Left renal cortex interstitium (tissue), 4 donors: ENCODE results near the gene POU3F3. TPM values are rescaled to one million over a fixed set of nuclear protein-coding genes. Genes with fewer than 3 reads are reported as not detected.

Experiments used
- DNase-seq, 4 donors: peaks; one replicate each; pipeline ENCODE4 v3.0.0-alpha.2; 2013; ENCODE audit warnings: low read depth in 4 of 4, low spot score in 2 of 4, missing footprints in 1 of 4
- polyA plus RNA-seq, 4 donors: library from polyadenylated mRNA; unstranded; fragments of 120-200 nt; gene quantifications; one replicate each; pipeline ENCODE4 v1.2.1, GENCODE V29; 2013; ENCODE audit not compliant: insufficient read length in 4 of 4

Gene POU3F3
- polyA plus RNA-seq, 4 donors = 85.2 to 106 (median 102) TPM

- no peak for DNase-seq
Observed at GRCh38 chr2:104846786-104847585, 6.9 kb upstream of the POU3F3 start.

- no peak for DNase-seq
Observed at GRCh38 chr2:104847586-104848160, 6.2 kb upstream of the POU3F3 start.

GRCh38 chr2:104848526-104848925, 5.4 kb upstream of the POU3F3 start:
- DNase-seq = no peak

GRCh38 chr2:104849101-104849500, 4.8 kb upstream of the POU3F3 start:
- DNase-seq = no peak

GRCh38 chr2:104849618-104850141, 4.2 kb upstream of the POU3F3 start:
- DNase-seq = no peak

GRCh38 chr2:104850361-104851290, 3.3 kb upstream of the POU3F3 start:
- DNase-seq = no peak

GRCh38 chr2:104851291-104852089, 2.4 kb upstream of the POU3F3 start:
- no peak for DNase-seq

GRCh38 chr2:104852090-104852666, 1.7 kb upstream of the POU3F3 start:
- DNase-seq = no peak

- DNase-seq = no peak
Observed at GRCh38 chr2:104854498-104855220, 744 bp downstream of the POU3F3 start.

GRCh38 chr2:104855221-104856085, 1.5 kb downstream of the POU3F3 start:
- DNase-seq = no peak

GRCh38 chr2:104856086-104856972, 2.4 kb downstream of the POU3F3 start:
- DNase-seq = no peak

GRCh38 chr2:104856973-104857261, 3.0 kb downstream of the POU3F3 start:
- DNase-seq = no peak

GRCh38 chr2:104857262-104858005, 3.5 kb downstream of the POU3F3 start:
- DNase-seq = no peak

GRCh38 chr2:104858006-104858978, 4.4 kb downstream of the POU3F3 start:
- DNase-seq = no peak

GRCh38 chr2:104859291-104859765, 5.4 kb downstream of the POU3F3 start:
- no peak for DNase-seq
